Activated CD4-positive, alpha-beta memory T cell treated with anti-CD3 and anti-CD28 coated beads, Interleukin-2, amount 10 ng/mL, durations not matched to agents 7 days and 5 days (primary cell): ENCODE measurements around the gene SHF. TPM values are rescaled to one million over a fixed set of nuclear protein-coding genes. Genes with fewer than 3 reads are reported as not detected.

ENCODE experiments used
- CTCF ChIA-PET: fragments of 350-600 bp; sonication (Branson Sonifier 250); formaldehyde crosslinking; loops from one replicate; lab custom pipeline; 2021; ENCODE audit warnings: antibody characterized with exemption, inconsistent platforms; lab: Charles Lee
- POLR2A ChIA-PET: fragments of 350-600 bp; sonication (Branson Sonifier 250); formaldehyde crosslinking; loops from one replicate; lab custom pipeline; 2021; ENCODE audit warnings: antibody characterized with exemption; lab: Charles Lee
- DNase-seq: peaks from one replicate; pipeline ENCODE4 v3.0.0-alpha.2; 2020
- H3K27ac Mint-ChIP-seq: one replicate; pipeline ENCODE4 v1.8.0; 2021; ENCODE audit warnings: mild to moderate bottlenecking, mixed read lengths
- H3K27me3 Mint-ChIP-seq: one replicate; pipeline ENCODE4 v1.8.0; 2021; ENCODE audit warnings: mixed read lengths
- H3K36me3 Mint-ChIP-seq: one replicate; pipeline ENCODE4 v1.8.0; 2021; ENCODE audit warnings: low read depth, mixed read lengths
- H3K4me1 Mint-ChIP-seq: one replicate; pipeline ENCODE4 v1.8.0; 2021; ENCODE audit warnings: mixed read lengths
- H3K4me3 Mint-ChIP-seq: one replicate; pipeline ENCODE4 v1.8.0; 2021; ENCODE audit warnings: mild to moderate bottlenecking, mixed read lengths
- H3K9me3 Mint-ChIP-seq: one replicate; pipeline ENCODE4 v1.8.0; 2021; ENCODE audit warnings: mixed read lengths
- total RNA-seq, 2 experiments: library from RNA; stranded (reverse); gene quantifications; one replicate each; pipeline ENCODE4 v1.2.3, GENCODE V29; 2021

Gene SHF
- total RNA-seq, 2 experiments from 2014 or later, result 1.7 to 2.0 TPM

- H3K9me3 Mint-ChIP-seq, result no peaks in the 10 kb centered on the region
- H3K4me3 Mint-ChIP-seq, result no peak overlapping the region
- POLR2A ChIA-PET, result interaction anchor here (1.4 to 4.0 kb wide), 4 partner anchors 17 to 239 kb away, joined by 5 to 47 read pairs (median 6); no protein-coding TSS in a partner anchor
- H3K27ac Mint-ChIP-seq, result no peak overlapping the region
- H3K36me3 Mint-ChIP-seq, result no peaks in the 10 kb centered on the region
- DNase-seq, result no peak
- CTCF ChIA-PET, result interaction anchor here (0.8 to 12.8 kb wide), 26 partner anchors 9 to 750 kb away, joined by 3 to 163 read pairs (median 4); partner anchors contain the start of gene SHF
- H3K4me1 Mint-ChIP-seq, result peaks cover 16% of the 10 kb centered on the region
- no peaks in the 10 kb centered on the region for H3K27me3 Mint-ChIP-seq
Measured at GRCh38 chr15:45163508-45163856, 24.3 kb downstream of the SHF start.

GRCh38 chr15:45162771-45163507, 24.8 kb downstream of the SHF start:
- ChIA-PET CTCF (interaction anchor here (0.8 to 12.8 kb wide), 25 partner anchors 9 to 749 kb away, joined by 3 to 163 read pairs (median 4); partner anchors contain the start of gene SHF), POLR2A (interaction anchor here (1.4 to 4.0 kb wide), 4 partner anchors 17 to 240 kb away, joined by 5 to 47 read pairs (median 6); no protein-coding TSS in a partner anchor)
- Mint-ChIP-seq H3K4me3 (no peak overlapping the region), H3K36me3 (no peaks in the 10 kb centered on the region), H3K4me1 (peaks cover 20% of the 10 kb centered on the region), H3K27me3 (no peaks in the 10 kb centered on the region), H3K27ac (no peak overlapping the region), H3K9me3 (no peaks in the 10 kb centered on the region)
- DNase-seq, result peak; percentile 74

DNA sequence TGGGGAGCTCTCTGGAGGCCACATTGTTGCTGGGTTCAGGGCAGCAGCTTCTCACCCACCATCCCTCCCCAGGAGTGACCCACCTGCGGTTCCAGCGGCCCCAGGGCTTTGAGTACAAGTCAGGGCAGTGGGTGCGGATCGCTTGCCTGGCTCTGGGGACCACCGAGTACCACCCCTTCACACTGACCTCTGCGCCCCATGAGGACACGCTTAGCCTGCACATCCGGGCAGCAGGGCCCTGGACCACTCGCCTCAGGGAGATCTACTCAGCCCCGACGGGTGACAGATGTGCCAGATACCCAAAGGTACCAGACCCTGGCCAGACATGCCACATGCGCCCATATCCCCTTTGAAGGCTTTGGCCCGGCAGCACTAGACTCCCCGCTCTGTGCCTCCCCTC, 26.1 kb downstream of the SHF start:
- no peaks in the 10 kb centered on the region for H3K27me3 Mint-ChIP-seq
- no peaks in the 10 kb centered on the region for H3K36me3 Mint-ChIP-seq
- no peak overlapping the region for H3K27ac Mint-ChIP-seq
- ChIA-PET CTCF (interaction anchor here (1.2 to 12.8 kb wide), 3 partner anchors 40 to 240 kb away, joined by 3 to 163 read pairs (median 3); no protein-coding TSS in a partner anchor), POLR2A (interaction anchor here (0.6 to 1.0 kb wide), 3 partner anchors 17 to 240 kb away, joined by 3 read pairs; a partner anchor contains a TSS)
- no peaks in the 10 kb centered on the region for H3K9me3 Mint-ChIP-seq
- no peak for DNase-seq
- peaks cover 26% of the 10 kb centered on the region for H3K4me1 Mint-ChIP-seq
- H3K4me3 Mint-ChIP-seq, result no peak overlapping the region

DNA sequence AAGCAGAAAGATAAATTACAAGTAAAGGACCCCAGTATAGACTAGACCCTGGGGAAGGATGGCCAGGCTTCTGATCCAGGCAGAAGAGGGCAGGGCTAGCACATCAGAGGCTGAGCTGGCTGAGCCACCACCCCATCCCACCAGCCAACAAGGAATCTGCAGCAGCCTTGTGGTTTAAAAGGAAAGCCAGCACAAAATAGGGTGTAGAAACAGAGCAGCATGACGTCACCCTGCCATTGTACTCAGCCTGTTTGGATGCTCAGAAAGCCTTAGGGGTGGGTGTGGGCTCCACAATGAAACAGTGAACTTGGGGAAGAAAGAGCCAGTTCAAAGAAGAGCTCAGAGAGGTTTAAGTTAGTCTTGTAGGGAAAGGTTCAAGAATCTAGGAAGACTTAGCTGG, 29.8 kb downstream of the SHF start:
- ChIA-PET CTCF (interaction anchor here (0.8 to 12.8 kb wide), 4 partner anchors 10 to 43 kb away, joined by 3 to 163 read pairs (median 8); no protein-coding TSS in a partner anchor), POLR2A (interaction anchor here (1.2 kb wide), 1 partner anchor 9 kb away, joined by 4 read pairs; no protein-coding TSS in a partner anchor)
- H3K27ac Mint-ChIP-seq, result no peak overlapping the region
- no peaks in the 10 kb centered on the region for H3K9me3 Mint-ChIP-seq
- H3K27me3 Mint-ChIP-seq, result no peaks in the 10 kb centered on the region
- H3K36me3 Mint-ChIP-seq, result no peaks in the 10 kb centered on the region
- peaks cover 13% of the 10 kb centered on the region for H3K4me1 Mint-ChIP-seq
- no peak for DNase-seq
- no peak overlapping the region for H3K4me3 Mint-ChIP-seq

GRCh38 chr15:45156744-45157455, 30.9 kb downstream of the SHF start:
- ChIA-PET POLR2A (no interaction called here), CTCF (interaction anchor here (1.0 to 2.0 kb wide), 3 partner anchors 11 to 39 kb away, joined by 4 to 7 read pairs (median 5); no protein-coding TSS in a partner anchor)
- Mint-ChIP-seq H3K27ac (no peak overlapping the region), H3K4me1 (peaks cover 12% of the 10 kb centered on the region), H3K27me3 (no peaks in the 10 kb centered on the region), H3K4me3 (no peak overlapping the region), H3K9me3 (no peaks in the 10 kb centered on the region), H3K36me3 (peaks cover 7% of the 10 kb centered on the region)
- DNase-seq, result no peak

- ChIA-PET POLR2A (no interaction called here), CTCF (interaction anchor here (1.0 kb wide), 1 partner anchor 12 kb away, joined by 4 read pairs; no protein-coding TSS in a partner anchor)
- H3K27ac Mint-ChIP-seq, result no peak overlapping the region
- H3K4me3 Mint-ChIP-seq, result no peak overlapping the region
- H3K9me3 Mint-ChIP-seq, result no peaks in the 10 kb centered on the region
- no peaks in the 10 kb centered on the region for H3K27me3 Mint-ChIP-seq
- H3K36me3 Mint-ChIP-seq, result peaks cover 7% of the 10 kb centered on the region
- DNase-seq, result no peak
- H3K4me1 Mint-ChIP-seq, result peaks cover 12% of the 10 kb centered on the region
Measured at GRCh38 chr15:45155739-45156138, 32.0 kb downstream of the SHF start.

DNA sequence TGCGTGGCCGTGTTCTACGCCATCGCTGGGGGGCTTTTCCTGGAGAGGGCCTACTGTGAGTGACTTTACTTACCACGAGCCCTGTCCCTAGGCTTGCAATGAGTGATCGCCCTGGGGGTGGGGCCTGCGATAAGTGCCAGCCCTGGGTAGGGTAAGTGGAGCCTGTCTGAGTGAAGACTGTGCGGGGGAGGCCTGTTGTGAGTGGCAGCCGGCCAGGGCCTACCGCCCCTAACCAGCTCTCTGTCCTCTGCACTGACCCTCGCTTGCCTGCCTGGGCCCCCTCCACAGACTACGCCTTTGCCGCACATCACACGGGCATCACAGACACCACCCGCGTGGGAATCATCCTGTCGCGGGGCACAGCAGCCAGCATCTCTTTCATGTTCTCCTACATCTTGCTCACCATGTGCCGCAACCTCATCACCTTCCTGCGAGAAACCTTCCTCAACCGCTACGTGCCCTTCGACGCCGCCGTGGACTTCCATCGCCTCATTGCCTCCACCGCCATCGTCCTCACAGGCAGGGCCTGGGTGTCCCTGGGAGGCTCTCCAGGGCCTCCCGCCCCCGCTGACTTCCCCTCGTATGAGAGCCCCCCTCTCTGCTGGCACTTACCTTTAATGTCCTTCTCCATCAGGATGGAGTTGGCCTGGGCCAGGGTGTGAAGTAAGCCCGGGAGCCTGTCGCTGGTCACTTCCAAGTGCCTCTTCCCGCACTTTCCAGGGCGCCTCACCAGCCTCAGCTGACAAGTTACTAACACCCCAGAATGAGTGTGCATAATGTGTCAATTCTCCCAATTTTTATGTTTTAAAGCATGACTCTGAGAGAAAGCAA, 35.6 kb downstream of the SHF start:
- Mint-ChIP-seq H3K27me3 (no peaks in the 10 kb centered on the region), H3K36me3 (peaks cover 7% of the 10 kb centered on the region), H3K9me3 (no peaks in the 10 kb centered on the region), H3K4me1 (peaks cover 4% of the 10 kb centered on the region), H3K27ac (no peak overlapping the region), H3K4me3 (no peak overlapping the region)
- POLR2A ChIA-PET, result interaction anchor here (1.2 kb wide), 1 partner anchor 10 kb away, joined by 3 read pairs; no protein-coding TSS in a partner anchor
- DNase-seq, result no peak
- CTCF ChIA-PET, result no interaction called here

DNA sequence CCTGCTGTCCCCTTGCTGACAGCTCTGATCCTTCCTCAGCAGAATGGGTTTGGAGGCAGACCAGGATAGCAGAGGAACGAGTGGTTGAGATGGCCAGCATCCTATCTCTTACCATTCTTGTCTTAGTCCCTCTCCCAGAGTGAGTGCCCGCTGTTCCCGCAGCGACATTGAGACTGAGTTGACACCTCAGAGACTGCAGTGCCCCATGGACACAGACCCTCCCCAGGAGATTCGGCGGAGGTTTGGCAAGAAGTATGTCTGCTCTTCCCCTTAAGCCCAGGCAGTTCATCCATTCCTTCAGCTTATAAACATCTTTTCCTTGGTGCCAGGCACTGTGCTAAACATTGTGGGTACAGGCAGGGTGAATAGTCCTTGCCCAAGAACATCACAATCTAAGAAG, 36.8 kb downstream of the SHF start:
- no peaks in the 10 kb centered on the region for H3K4me1 Mint-ChIP-seq
- ChIA-PET CTCF (no interaction called here), POLR2A (no interaction called here)
- H3K27me3 Mint-ChIP-seq, result no peaks in the 10 kb centered on the region
- no peak overlapping the region for H3K27ac Mint-ChIP-seq
- no peak for DNase-seq
- no peaks in the 10 kb centered on the region for H3K9me3 Mint-ChIP-seq
- peaks cover 7% of the 10 kb centered on the region for H3K36me3 Mint-ChIP-seq
- H3K4me3 Mint-ChIP-seq, result no peak overlapping the region

DNA sequence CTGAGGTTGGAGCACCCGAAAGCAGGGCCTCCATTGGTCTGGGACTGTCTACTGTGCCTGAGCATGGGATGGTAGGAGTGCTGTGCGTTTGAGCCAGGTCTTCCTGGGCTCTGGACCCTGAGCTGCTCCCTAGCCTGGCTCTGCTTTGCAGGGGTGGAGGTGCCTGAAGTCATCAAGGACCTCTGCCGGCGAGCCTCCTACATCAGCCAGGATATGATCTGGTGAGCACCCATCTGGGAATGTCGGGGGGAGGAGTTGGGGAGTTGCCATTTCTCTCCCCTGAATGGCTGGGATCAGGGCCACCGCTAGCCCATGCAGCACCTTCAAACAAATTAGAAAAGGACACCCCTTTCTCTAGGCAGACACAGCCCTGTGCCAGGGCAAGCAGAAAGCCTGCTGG, 37.3 kb downstream of the SHF start:
- ChIA-PET CTCF (interaction anchor here (1.1 to 2.0 kb wide), 2 partner anchors 24 to 32 kb away, joined by 3 to 7 read pairs; no protein-coding TSS in a partner anchor), POLR2A (no interaction called here)
- Mint-ChIP-seq H3K36me3 (peaks cover 7% of the 10 kb centered on the region), H3K9me3 (no peaks in the 10 kb centered on the region), H3K4me3 (no peak overlapping the region), H3K27ac (no peak overlapping the region), H3K27me3 (no peaks in the 10 kb centered on the region), H3K4me1 (no peaks in the 10 kb centered on the region)
- DNase-seq, result no peak

DNA sequence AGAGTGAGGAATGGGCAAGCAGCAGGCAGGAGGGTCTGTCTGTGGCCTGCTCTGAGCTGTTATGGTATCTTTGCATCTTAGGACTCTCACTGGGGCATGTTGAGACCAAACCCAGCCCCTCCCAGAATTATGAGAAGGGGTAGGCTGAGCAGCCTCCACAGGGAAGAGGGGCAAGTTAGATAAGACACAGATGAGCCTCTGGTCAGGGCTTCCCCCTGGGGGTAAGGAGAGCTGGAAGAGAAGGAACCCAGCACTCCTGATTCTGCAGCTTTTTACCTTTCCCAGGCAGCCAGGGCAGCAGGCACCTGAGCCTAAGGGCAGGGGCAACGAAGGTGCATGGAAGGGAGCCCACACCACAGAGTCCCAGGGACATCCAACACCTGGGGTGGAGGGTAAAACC, 38.7 kb downstream of the SHF start:
- Mint-ChIP-seq H3K9me3 (no peaks in the 10 kb centered on the region), H3K4me3 (no peak overlapping the region), H3K4me1 (no peaks in the 10 kb centered on the region), H3K27ac (no peak overlapping the region), H3K36me3 (peaks cover 7% of the 10 kb centered on the region), H3K27me3 (no peaks in the 10 kb centered on the region)
- DNase-seq, result no peak
- ChIA-PET POLR2A (no interaction called here), CTCF (interaction anchor here (1.1 to 2.0 kb wide), 2 partner anchors 22 to 31 kb away, joined by 3 to 7 read pairs; no protein-coding TSS in a partner anchor)

DNA sequence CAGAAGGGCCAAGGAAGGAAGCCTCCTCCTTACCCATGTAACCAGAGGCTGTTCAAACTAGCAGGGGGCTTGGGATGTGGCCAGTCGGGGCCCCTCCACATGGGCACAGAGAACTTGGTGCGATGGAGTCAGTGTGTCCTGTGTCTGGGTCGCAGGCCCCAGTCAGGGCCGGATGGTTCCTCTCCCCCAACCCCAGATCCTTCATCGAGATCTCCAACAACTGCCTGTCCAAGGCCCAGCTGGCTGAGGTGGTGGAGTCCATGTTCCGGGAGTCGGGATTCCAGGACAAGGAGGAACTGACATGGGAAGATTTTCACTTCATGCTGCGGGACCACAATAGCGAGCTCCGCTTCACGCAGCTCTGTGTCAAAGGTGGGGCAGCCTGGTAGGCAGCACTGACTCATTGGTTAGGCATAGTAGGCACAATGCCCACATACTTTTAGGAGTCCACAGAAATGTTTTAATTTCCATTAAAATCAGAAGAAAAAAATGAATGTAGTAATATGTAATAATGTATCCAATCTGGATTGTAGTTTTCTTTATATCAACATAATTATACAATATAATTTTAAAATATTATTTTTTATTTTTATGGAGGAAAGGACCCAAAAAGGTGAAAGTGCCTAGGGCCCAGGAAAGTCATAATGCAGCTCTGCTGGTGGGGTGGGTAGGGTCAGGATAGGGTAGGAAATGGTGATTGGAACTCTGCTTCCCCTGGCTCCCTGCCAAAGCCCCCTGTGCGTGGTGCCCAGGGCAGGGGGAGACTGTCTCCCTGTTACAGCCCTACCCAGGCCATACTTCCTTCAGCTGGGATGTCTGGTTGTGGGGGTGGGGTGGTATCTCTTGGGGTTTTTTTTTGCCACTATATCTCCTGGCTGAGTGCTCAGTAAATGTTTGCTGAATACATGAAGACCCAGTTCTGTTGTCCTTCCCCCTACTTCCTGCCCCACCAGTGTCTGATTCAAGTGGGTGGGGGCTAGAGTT, 39.4 kb downstream of the SHF start:
- Mint-ChIP-seq H3K36me3 (peaks cover 7% of the 10 kb centered on the region), H3K4me1 (no peaks in the 10 kb centered on the region), H3K27me3 (no peaks in the 10 kb centered on the region), H3K4me3 (no peak overlapping the region), H3K9me3 (no peaks in the 10 kb centered on the region), H3K27ac (no peak overlapping the region)
- CTCF ChIA-PET, result interaction anchor here (2.0 kb wide), 1 partner anchor 30 kb away, joined by 7 read pairs; no protein-coding TSS in a partner anchor
- no peak for DNase-seq
- POLR2A ChIA-PET, result no interaction called here
